Neural progenitor cell (in vitro differentiated cells): ENCODE measurements around the gene PRDM1. TPM values are rescaled to one million over a fixed set of nuclear protein-coding genes. Genes with fewer than 3 reads are reported as not detected.

Source experiments
- DNase-seq: peaks from one replicate; pipeline ENCODE4 v3.0.0-alpha.2; 2016; ENCODE audit warnings: low spot score
- H2AFZ ChIP-seq: fragments of 200-600 bp; sonication (generic); replicated peaks from 2 replicates; pipeline ENCODE4 v1.6.1; 2016; ENCODE audit warnings: antibody characterized with exemption
- H3F3A ChIP-seq: fragments of 200-600 bp; sonication (generic); 2 replicates; pipeline ENCODE4 v1.6.1; 2016; ENCODE audit warnings: antibody characterized with exemption, low read depth
- H3K27ac ChIP-seq: fragments of 200-600 bp; sonication (generic); 2 replicates; pipeline ENCODE4 v1.5.1; 2016; ENCODE audit warnings: mild to moderate bottlenecking
- H3K27me3 ChIP-seq: fragments of 200-600 bp; sonication (generic); 2 replicates; pipeline ENCODE4 v1.6.1; 2016; ENCODE audit warnings: mild to moderate bottlenecking, moderate library complexity
- H3K36me3 ChIP-seq: fragments of 200-600 bp; sonication (generic); 2 replicates; pipeline ENCODE4 v1.5.1; 2016
- H3K4me1 ChIP-seq: fragments of 200-600 bp; sonication (generic); 2 replicates; pipeline ENCODE4 v1.6.1; 2016; ENCODE audit warnings: mixed run types
- H3K4me2 ChIP-seq: fragments of 200-600 bp; sonication (generic); 2 replicates; pipeline ENCODE4 v1.6.1; 2016
- H3K4me3 ChIP-seq: fragments of 200-600 bp; sonication (generic); 2 replicates; pipeline ENCODE4 v1.5.1; 2016
- H3K79me2 ChIP-seq: fragments of 200-600 bp; sonication (generic); 2 replicates; pipeline ENCODE4 v1.6.1; 2016; ENCODE audit warnings: low read depth
- H3K9ac ChIP-seq: fragments of 200-600 bp; sonication (generic); 2 replicates; pipeline ENCODE4 v1.6.1; 2016
- H3K9me3 ChIP-seq: fragments of 200-600 bp; sonication (generic); 2 replicates; pipeline ENCODE4 v1.5.1; 2016; ENCODE audit warnings: low read depth
- H4K20me1 ChIP-seq: fragments of 200-600 bp; sonication (generic); 2 replicates; pipeline ENCODE4 v1.6.1; 2016; ENCODE audit warnings: low read depth
- H3K27ac Mint-ChIP-seq: 3 replicates; pipeline ENCODE4 v1.8.0; 2021; ENCODE audit warnings: mixed read lengths
- H3K27me3 Mint-ChIP-seq: 2 replicates; pipeline ENCODE4 v1.8.0; 2022; ENCODE audit warnings: low read depth, mild to moderate bottlenecking, inconsistent platforms, moderate library complexity, mixed read lengths; ENCODE audit not compliant: insufficient read depth
- H3K36me3 Mint-ChIP-seq: 3 replicates; pipeline ENCODE4 v1.8.0; 2021; ENCODE audit warnings: mixed read lengths
- H3K4me1 Mint-ChIP-seq: 3 replicates; pipeline ENCODE4 v1.8.0; 2021; ENCODE audit warnings: mixed read lengths
- H3K4me3 Mint-ChIP-seq: 3 replicates; pipeline ENCODE4 v1.8.0; 2021; ENCODE audit warnings: mild to moderate bottlenecking, moderate library complexity, mixed read lengths
- H3K9me3 Mint-ChIP-seq: 3 replicates; pipeline ENCODE4 v1.8.0; 2020; ENCODE audit warnings: mixed read lengths
- CTCF ChIP-seq: fragments of 200-600 bp; sonication (generic); IDR thresholded peaks from 2 replicates; pipeline ENCODE4 v1.5.1; 2017; ENCODE audit warnings: antibody characterized with exemption, mild to moderate bottlenecking
- EZH2 ChIP-seq: fragments of 200-600 bp; sonication (generic); IDR thresholded peaks from 2 replicates; pipeline ENCODE4 v1.6.1; 2017; ENCODE audit warnings: antibody characterized with exemption, mild to moderate bottlenecking, moderate library complexity
- EZH2phosphoT487 ChIP-seq: fragments of 200-600 bp; sonication (generic); IDR thresholded peaks from 2 replicates; pipeline ENCODE4 v1.6.1; 2017; ENCODE audit warnings: antibody characterized with exemption
- total RNA-seq: library from RNA; depleted of rRNA; stranded (reverse); fragments of >200 nt; gene quantifications from 2 replicates; pipeline ENCODE4 v1.2.3, GENCODE V29; 2015; ENCODE audit warnings: low replicate concordance

Gene PRDM1
- total RNA-seq, 1 donor from 2014 or later = 0.37 TPM

GRCh38 chr6:106081715-106082114 lies 4.4 kb upstream of the PRDM1 start:
- Histone ChIP-seq H3K79me2 (no peaks in the 10 kb centered on the region), H3K4me3 (no peak overlapping the region), H3K27me3 (peaks cover 3% of the 10 kb centered on the region), H3K27ac (no peak overlapping the region), H3K36me3 (no peaks in the 10 kb centered on the region), H3K9me3 (no peaks in the 10 kb centered on the region), H4K20me1 (peaks cover 9% of the 10 kb centered on the region), H3K9ac (no peak overlapping the region), H3K4me2 (no peak overlapping the region), H3K4me1 (peaks cover 49% of the 10 kb centered on the region), H3F3A (peaks cover 43% of the 10 kb centered on the region), H2AFZ (no peak overlapping the region)
- peaks cover 28% of the 10 kb centered on the region for H3K4me1 Mint-ChIP-seq
- no peaks in the 10 kb centered on the region for H3K9me3 Mint-ChIP-seq
- DNase-seq = no peak
- no peaks in the 10 kb centered on the region for H3K36me3 Mint-ChIP-seq
- TF ChIP-seq EZH2 = no peak
- TF ChIP-seq CTCF = no peak
- no peak for TF ChIP-seq EZH2phosphoT487
- H3K4me3 Mint-ChIP-seq = no peak overlapping the region
- no peak overlapping the region for H3K27ac Mint-ChIP-seq
- H3K27me3 Mint-ChIP-seq = peaks cover 5% of the 10 kb centered on the region

- no peaks in the 10 kb centered on the region for H3K9me3 Mint-ChIP-seq
- no peak overlapping the region for H3K4me3 Mint-ChIP-seq
- H4K20me1 ChIP-seq = peaks cover 9% of the 10 kb centered on the region
- no peak for DNase-seq
- peaks cover 9% of the 10 kb centered on the region for H3K27me3 Mint-ChIP-seq
- H3K27ac Mint-ChIP-seq = no peak overlapping the region
- H3K4me1 Mint-ChIP-seq = peaks cover 33% of the 10 kb centered on the region
- H3K4me1 ChIP-seq = peaks cover 60% of the 10 kb centered on the region
- H3K27ac ChIP-seq = no peak overlapping the region
- H3K9me3 ChIP-seq = no peaks in the 10 kb centered on the region
- no peaks in the 10 kb centered on the region for H3K79me2 ChIP-seq
- H3F3A ChIP-seq = peaks cover 55% of the 10 kb centered on the region
- H3K4me2 ChIP-seq = no peak overlapping the region
- H3K27me3 ChIP-seq = peaks cover 7% of the 10 kb centered on the region
- H3K36me3 ChIP-seq = no peaks in the 10 kb centered on the region
- no peak overlapping the region for H3K9ac ChIP-seq
- no peak overlapping the region for H2AFZ ChIP-seq
- H3K4me3 ChIP-seq = no peak overlapping the region
- TF ChIP-seq EZH2phosphoT487 = no peak
- no peak for TF ChIP-seq CTCF
- no peak for TF ChIP-seq EZH2
- H3K36me3 Mint-ChIP-seq = no peaks in the 10 kb centered on the region
Measured at GRCh38 chr6:106082735-106083398, 3.3 kb upstream of the PRDM1 start.

- Histone ChIP-seq H3K27me3 (peaks cover 7% of the 10 kb centered on the region), H4K20me1 (peaks cover 9% of the 10 kb centered on the region), H2AFZ (no peak overlapping the region), H3K27ac (no peak overlapping the region), H3K79me2 (no peaks in the 10 kb centered on the region), H3K4me2 (no peak overlapping the region), H3F3A (peaks cover 56% of the 10 kb centered on the region), H3K9ac (no peak overlapping the region), H3K36me3 (no peaks in the 10 kb centered on the region), H3K4me3 (no peak overlapping the region), H3K9me3 (no peaks in the 10 kb centered on the region), H3K4me1 (peaks cover 64% of the 10 kb centered on the region)
- Mint-ChIP-seq H3K4me3 (no peak overlapping the region), H3K4me1 (peaks cover 40% of the 10 kb centered on the region), H3K27ac (no peak overlapping the region), H3K27me3 (peaks cover 9% of the 10 kb centered on the region), H3K9me3 (no peaks in the 10 kb centered on the region), H3K36me3 (no peaks in the 10 kb centered on the region)
- TF ChIP-seq EZH2 = no peak
- no peak for TF ChIP-seq EZH2phosphoT487
- no peak for TF ChIP-seq CTCF
- DNase-seq = no peak
Measured at GRCh38 chr6:106083618-106084017, 2.5 kb upstream of the PRDM1 start.
